Occipital lobe (tissue), 2 donors: ENCODE measurements around the gene RNPC3. TPM values are rescaled to one million over a fixed set of nuclear protein-coding genes. Genes with fewer than 3 reads are reported as not detected.
"Not testable (repeated sequence)": the region's sequence is repeated elsewhere in the genome, so short reads cannot be mapped to it uniquely, and the experiment has no call there.

Experiments
- DNase-seq: peaks from one replicate; lab custom pipeline; 2025; lab: John Stamatoyannopoulos, UW
- total RNA-seq: library from RNA; depleted of rRNA; stranded (reverse); fragments of >200 nt; gene quantifications from one replicate; pipeline ENCODE4 v1.2.3, GENCODE V29; 2014

Gene RNPC3
- total RNA-seq, 1 donor from 2014 or later, result 29.8 TPM

- DNase-seq, result no peak
Observed at GRCh38 chr1:103547840-103548239, 22.3 kb downstream of the RNPC3 start.

- DNase-seq, result no peak
Observed at GRCh38 chr1:103560427-103560826, 34.9 kb downstream of the RNPC3 start.

DNA sequence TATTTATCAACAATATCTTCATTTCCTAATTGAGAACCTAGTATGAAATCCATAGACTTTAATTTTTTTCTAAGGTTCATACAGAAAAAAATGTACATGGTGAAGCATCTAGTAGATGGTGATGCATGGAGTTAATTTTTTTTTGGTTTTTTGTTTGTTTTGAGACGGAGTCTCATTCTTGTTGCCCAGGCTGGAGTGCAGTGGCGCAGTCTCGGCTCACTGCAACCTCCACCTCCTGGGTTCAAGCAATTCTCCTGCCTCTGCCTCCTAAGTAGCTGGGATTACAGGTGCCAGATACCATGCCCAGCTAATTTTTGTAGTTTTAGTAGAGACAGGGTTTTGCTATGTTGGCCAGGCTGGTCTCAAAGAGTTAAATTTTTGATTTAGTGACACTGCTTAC is 35.6 kb downstream of the RNPC3 start:
- not testable (repeated sequence) for DNase-seq

GRCh38 chr1:103561643-103562395 is 36.3 kb downstream of the RNPC3 start:
- DNase-seq, result no peak

GRCh38 chr1:103563056-103563455 is 37.6 kb downstream of the RNPC3 start:
- no peak for DNase-seq

DNA sequence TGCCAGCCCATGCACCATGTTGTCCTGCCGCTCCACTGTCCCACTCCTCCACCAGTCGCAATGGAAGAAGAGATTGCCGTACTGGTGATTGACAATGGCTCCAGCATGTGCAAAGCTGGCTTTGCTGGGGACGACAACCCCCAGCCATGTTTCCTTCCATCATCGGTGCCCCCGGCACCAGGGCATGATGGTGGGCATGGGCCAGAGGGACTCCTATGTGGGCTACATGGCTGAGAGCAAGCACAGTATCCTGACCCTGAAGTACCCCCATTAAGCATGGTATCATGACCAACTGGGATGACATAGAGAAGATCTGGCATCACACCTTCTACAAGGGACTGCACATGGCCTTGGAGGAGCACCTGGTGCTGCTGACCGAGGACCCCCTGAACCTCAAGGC is 44.0 kb downstream of the RNPC3 start:
- no peak for DNase-seq

DNA sequence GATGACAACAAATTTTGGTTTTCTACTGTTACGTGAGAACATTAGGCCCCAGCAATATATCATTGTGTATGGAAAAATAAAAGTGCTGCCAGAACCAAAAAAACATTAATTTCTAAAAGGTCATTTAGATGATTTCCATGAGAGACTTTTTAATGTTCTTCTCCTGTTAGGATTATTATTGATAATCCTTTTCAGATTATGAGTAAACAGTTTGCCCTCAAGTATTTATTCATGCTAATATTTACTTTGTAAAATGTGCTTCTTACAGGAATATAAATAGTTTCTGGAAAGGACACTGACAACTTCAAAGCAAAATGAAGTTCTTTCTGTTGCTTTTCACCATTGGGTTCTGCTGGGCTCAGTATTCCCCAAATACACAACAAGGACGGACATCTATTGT is 45.8 kb downstream of the RNPC3 start, which contains the start of gene AMY2B:
Gene AMY2B (plus strand): TSS at position 301 of the 400 bp plus-strand sequence. CDS start 14 bp downstream, at position 315.
- DNase-seq, result not testable (repeated sequence)

- no peak for DNase-seq
Observed at GRCh38 chr1:103576065-103576464, 50.6 kb downstream of the RNPC3 start.

DNA sequence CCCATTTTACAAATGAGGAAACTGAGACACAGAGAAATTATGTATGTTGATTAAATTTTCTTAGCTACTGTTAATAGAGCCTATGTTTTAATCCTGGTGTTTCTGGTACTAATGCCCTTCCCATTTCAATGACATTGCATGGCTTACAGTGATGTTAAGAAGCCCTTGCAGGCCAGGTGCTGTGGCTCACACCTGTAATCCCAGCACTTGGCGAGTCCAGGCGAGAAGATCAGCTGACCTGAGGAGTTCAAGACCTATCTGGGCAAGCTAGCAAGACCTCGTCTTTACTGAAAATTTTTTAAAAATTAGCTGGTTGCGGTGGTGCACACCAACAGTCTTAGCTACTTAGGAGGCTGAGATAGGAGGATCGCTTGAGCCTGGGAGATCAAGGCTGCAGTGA is 51.3 kb downstream of the RNPC3 start:
- DNase-seq, result not testable (repeated sequence)

DNA sequence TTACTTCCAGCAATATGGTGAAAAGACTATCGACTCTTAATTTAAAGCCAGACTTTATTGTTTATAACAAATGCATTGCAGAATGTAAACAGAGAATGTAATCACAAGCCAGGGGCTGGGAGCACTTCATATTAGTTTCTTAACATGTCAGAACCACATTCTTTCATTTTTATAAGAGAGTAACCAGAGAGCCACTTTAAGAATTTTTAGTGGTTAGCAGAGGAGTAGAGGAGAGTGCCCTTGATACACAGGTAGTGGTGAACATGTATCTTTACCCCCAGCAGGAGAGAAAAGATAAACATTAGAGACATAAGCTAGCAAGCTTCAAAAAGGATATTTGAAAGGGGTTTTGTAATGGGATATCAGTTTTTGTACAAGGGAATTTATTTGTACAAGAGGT is 57.0 kb downstream of the RNPC3 start:
- no peak for DNase-seq

DNA sequence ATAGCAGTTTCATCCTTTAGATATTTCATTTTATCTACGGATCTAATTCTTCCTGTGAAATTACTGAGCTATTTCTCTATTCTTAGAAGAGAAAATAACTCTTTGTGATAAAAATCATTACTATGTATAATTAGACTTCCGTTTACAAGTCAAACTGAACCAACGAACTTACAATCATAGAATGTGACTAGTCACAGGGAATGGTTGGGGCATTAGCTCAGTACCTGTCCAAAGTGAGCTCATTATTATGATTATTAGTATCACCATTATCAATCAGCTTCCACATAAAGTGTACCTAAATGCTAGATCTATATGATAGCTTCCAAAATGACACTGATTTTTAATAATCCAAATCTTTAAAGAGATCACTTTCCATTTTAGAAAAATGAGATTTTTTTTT is 58.4 kb downstream of the RNPC3 start:
- no peak for DNase-seq

DNA sequence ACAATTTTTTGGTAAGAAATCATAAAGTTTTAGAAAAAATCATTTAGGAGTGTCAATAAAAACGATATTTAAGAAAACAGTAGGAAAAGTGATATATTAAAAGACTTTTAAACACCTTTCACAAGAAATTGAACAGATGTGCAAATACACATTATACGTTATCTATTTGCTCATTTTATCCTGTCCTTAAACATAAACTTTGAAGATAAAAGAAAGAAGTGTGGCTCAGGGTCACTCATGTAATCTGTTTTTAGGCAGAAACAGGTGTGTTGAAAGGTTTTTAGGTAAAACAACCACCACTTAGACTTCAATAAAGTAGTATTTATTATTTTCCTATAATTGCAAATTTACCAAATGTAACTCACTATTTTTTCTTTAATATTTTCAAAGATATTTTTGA is 59.0 kb downstream of the RNPC3 start:
- no peak for DNase-seq

DNA sequence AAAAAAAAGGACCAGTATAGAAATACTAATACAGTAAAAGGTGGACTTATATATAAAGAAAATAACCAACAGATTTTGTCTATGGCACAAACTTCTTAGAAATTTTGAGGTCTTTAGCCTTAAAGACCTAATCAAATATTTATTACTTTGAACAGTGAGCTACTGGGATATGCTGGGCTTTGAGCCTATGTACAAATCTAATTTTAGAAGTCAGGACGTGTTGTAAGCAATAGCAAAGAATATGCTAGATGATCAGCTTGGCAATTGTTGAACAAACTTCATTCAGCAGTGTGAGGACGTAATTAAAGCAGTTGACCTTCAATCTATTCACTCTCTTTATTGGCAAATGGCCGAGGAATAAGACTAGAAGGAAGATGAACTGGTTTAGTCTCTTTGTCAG is 77.2 kb downstream of the RNPC3 start:
- not testable (repeated sequence) for DNase-seq

Other genes with a start within 250 kb of the RNPC3 start
- 201 TPM for gene AMY2B, start 45.9 kb downstream of the RNPC3 start, total RNA-seq
- not detected for gene AMY2A, start 91.7 kb downstream of the RNPC3 start, total RNA-seq
- gene AMY1A, start 130.1 kb downstream of the RNPC3 start, total RNA-seq, result not detected
- gene AMY1B, start 170.5 kb downstream of the RNPC3 start, total RNA-seq, result not detected
- gene AMY1C, start 224.2 kb downstream of the RNPC3 start, total RNA-seq, result not detected